ENCODE data around the gene AP3D1. TPM values are rescaled to one million over a fixed set of nuclear protein-coding genes. Genes with fewer than 3 reads are reported as not detected.

The AP3D1 gene
- total RNA-seq, 1 experiment from 2014 or later, result 107 TPM

DNA sequence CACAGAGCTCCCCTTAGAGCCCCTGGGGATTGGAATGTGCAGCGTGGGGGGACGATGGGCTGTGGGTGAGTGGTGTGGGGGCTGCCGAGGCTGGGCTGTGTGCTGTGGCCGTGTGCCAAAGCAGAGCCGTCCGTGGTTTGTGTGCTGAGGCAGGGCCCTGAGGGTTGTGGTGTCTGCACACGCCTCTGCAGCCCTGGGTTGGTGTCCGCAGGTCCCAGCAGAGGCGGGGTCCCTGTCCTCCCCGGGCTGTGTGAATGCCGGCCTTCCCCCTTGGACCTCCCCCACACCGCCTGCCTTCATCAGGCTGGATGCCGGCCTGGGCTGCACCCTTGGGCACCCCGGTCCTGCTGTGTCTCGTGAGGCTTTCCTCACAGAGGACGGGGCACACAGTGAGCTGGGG is 38.5 kb upstream of the AP3D1 start:
- Histone ChIP-seq H3K4me1 (no peaks in the 10 kb centered on the region), H3K27me3 (no peaks in the 10 kb centered on the region), H3K36me3 (peaks cover 31% of the 10 kb centered on the region), H3K4me3 (no peak overlapping the region), H3K27ac (no peak overlapping the region), H3K9me3 (replicated peaks) (no peaks in the 10 kb centered on the region)
- no peak for DNase-seq

DNA sequence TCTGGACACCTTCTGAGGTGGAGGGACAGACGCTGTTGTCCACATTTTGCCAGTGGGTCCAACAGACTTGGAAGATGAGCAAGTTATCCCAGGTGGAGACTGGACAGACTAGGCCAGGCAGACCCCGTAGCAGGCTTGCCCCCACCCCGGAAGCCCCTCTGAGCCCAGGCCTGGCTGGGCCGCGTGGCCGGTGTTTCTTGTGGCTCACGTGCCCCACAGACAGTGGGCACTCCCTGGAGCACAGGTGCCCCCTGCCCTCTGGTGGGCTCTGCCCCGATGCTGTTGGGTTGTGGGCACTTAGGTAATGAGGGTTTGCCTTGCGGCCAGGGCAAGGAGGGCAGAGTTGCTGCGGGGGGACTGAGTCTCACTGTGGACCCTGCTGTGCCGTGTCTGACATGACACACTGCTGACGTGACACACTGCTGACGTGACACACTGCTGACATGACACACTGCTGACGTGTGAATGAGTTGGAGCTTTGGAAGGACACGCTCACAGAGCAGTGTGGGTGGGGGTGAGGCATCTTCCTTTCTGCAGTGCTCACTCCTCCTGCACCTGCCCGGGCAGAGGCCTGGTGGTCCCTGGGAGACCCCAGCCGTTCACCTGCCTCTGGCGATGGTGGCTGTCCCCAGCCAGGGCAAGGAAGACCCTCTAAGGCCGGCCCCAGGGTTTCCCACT is 37.5 kb upstream of the AP3D1 start:
- peaks cover 27% of the 10 kb centered on the region for H3K36me3 ChIP-seq
- H3K27ac ChIP-seq, result no peak overlapping the region
- H3K27me3 ChIP-seq, result no peaks in the 10 kb centered on the region
- no peaks in the 10 kb centered on the region for H3K4me1 ChIP-seq
- H3K9me3 ChIP-seq (replicated peaks), result no peaks in the 10 kb centered on the region
- DNase-seq, result no peak
- no peak overlapping the region for H3K4me3 ChIP-seq

DNA sequence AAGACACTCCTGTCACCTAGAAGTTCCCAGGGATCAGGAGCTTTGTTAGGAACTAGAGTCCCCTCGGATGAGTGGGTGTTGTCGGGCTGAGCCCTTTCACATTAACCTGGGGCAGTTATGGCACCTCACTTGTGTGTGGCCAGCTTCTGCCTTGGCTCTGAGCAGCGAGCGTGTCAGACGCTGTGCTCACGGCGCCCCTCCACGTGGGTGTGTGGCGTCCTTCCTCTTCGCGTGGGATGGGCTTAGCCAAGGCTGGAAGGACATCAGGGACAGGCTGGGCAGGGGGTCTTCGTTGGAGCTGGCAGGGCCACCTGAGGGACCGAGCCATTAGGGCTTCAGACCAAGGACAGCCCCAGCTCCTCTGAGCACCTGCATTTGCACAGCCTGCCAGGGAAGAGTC is 35.8 kb upstream of the AP3D1 start:
- no peaks in the 10 kb centered on the region for H3K27me3 ChIP-seq
- H3K36me3 ChIP-seq, result peaks cover 27% of the 10 kb centered on the region
- H3K27ac ChIP-seq, result no peak overlapping the region
- DNase-seq, result no peak
- H3K4me1 ChIP-seq, result no peaks in the 10 kb centered on the region
- no peak overlapping the region for H3K4me3 ChIP-seq
- H3K9me3 ChIP-seq (replicated peaks), result no peaks in the 10 kb centered on the region

DNA sequence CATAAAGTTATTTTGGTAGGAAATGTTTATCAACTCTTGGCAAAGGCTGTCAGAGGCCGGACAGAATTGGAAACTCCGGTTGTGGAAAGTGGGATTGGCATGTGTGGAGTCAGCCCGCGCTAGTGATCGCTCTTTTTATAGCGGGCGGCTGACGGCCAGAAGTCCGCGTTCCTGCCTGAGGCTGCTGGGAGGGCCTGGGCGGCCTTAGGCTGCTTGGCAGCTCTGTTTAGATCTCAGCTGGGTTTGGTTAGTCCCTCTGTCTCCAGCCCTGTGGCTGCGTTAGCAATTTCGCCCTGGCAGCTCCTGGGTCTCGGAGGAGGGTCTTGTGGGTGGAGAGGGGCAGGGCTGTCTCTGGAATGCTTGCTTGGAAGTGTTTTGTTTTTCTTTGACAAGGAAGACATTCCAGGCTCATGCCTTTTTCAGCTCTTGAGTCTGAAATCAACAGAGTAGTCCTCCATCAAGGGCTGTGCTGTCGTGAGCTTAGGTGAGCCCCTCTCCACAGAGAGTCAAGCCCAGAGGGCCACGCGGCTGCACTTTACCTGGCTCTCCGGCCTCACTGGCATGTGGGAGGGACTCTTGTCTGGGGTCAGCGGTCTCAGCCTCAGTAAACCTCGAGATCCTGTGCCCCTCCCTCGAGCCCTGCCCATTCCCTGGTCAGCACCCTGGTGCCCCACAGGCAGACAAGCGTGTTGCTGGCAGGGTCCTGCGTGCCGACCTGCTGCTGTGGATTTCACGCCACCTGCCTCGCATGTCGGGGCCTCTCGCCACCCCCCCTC is 34.9 kb upstream of the AP3D1 start:
- no peak overlapping the region for H3K4me3 ChIP-seq
- no peak overlapping the region for H3K27ac ChIP-seq
- no peaks in the 10 kb centered on the region for H3K4me1 ChIP-seq
- peaks cover 19% of the 10 kb centered on the region for H3K36me3 ChIP-seq
- H3K9me3 ChIP-seq (replicated peaks), result no peaks in the 10 kb centered on the region
- no peaks in the 10 kb centered on the region for H3K27me3 ChIP-seq
- no peak for DNase-seq

DNA sequence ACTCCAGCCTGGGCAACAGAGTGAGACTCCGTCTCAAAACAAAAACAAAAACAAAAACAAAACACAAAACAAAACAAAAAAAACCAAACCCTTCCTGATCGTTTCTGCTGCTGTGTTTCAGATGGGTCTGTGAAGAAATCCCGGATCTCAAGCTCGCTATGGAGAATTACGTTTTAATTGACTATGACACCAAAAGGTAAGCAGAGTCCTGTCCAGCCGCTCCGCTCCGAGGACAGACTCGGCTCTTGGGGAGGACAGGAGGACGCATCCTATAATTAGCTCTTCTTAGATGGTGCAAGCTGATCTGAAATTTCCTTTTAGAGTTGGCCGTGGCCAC is 34.3 kb upstream of the AP3D1 start:
- Histone ChIP-seq H3K36me3 (peaks cover 16% of the 10 kb centered on the region), H3K4me3 (no peak overlapping the region), H3K27me3 (no peaks in the 10 kb centered on the region), H3K27ac (no peak overlapping the region), H3K4me1 (no peaks in the 10 kb centered on the region), H3K9me3 (replicated peaks) (no peaks in the 10 kb centered on the region)
- DNase-seq, result no peak

DNA sequence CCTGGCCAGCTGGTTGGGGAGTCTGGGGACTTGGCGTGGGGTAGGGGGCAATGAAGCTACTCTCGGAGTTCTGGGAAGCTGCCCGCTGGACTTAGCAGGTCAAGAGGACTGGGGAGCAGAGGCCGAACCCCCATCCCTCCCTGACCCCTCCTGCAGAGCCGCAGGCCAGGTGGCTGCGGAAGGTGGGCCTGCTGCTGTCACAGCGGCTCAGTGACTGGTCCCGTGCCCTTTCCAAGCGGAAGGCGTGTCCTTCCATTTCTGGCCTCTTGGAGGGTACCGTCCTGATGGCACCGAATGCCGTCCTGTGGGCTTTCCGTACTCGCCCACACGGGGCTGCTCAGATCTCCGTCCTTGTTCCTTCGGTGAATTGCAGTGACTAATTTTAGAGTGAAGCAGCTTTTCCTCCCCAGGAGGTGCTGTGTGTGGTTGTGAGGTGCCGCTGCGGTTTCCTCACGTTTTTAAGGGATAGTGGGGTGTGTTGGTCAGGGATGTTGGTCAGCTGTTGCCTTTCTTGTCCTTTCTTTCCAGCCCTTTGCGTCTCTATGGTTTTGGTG is 33.1 kb upstream of the AP3D1 start:
- no peak for DNase-seq
- H3K9me3 ChIP-seq (replicated peaks), result no peaks in the 10 kb centered on the region
- no peaks in the 10 kb centered on the region for H3K4me1 ChIP-seq
- peaks cover 11% of the 10 kb centered on the region for H3K36me3 ChIP-seq
- H3K27ac ChIP-seq, result no peak overlapping the region
- H3K27me3 ChIP-seq, result no peaks in the 10 kb centered on the region
- no peak overlapping the region for H3K4me3 ChIP-seq

DNA sequence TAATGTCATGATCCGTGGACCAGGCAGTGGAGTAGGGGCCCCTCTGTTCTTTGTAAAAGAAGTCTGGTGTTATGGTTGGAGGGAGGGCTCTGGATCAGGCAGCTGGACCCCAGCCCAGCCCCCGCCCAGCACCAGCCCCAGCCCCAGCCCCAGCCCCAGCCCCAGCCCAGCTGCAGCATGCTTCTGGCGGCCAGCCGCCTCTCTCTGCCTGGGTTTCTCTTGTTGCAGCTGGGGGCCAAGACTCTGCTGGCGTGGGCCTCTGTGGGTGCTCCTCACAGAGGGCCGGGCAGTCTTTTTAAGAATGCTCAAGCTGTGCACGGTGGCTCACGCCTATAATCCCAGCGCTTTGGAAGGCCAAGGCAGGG is 30.2 kb upstream of the AP3D1 start:
- H3K27ac ChIP-seq, result no peak overlapping the region

DNA sequence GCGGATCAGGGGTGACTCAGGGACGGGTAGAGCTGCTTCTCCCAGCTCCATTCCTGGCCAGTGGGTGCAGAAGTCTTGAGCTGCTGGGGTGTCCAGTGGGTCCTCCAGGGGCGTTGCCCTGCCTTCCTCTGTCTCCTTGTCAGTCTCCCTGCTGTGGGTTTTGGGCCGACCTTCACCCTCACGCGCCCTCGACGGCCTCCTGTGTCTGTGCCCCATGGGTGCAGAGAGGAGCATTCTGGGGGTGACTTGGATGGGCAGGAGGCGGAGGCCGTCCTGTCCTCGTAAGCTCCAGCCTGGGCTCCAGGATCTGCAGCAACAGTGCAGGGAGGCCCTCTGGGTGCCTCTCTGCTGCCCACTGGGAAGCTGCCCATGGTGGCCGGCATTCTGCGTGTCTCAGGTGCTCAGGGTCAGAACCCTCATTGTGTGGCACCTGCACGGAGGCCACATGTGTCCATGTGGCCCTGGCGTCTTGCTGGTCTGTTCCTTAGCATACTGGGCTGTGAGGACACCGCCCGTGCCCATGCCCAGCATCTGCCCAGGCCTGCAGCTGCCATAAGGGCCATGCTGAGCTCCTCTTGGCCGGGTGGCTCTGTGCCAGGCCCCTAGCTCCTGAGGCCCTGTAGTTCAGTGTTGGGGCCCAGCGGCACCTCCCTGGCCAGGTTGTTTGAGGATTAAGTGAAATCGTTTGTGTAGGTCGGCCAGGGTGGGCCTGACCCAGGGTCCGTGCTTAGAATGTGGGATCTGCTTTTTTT is 29.7 kb upstream of the AP3D1 start:
- peaks cover 7% of the 10 kb centered on the region; the same call in 1 of the 2 replicates for H3K36me3 ChIP-seq
- no peaks in the 10 kb centered on the region for H3K4me1 ChIP-seq
- no peak for DNase-seq
- H3K4me3 ChIP-seq, result no peak overlapping the region
- no peaks in the 10 kb centered on the region for H3K9me3 ChIP-seq (replicated peaks)
- no peaks in the 10 kb centered on the region for H3K27me3 ChIP-seq
- no peak overlapping the region for H3K27ac ChIP-seq

More for the DNA sequence above, 30.2 kb upstream of the AP3D1 start:
- Histone ChIP-seq H3K4me3 (no peak overlapping the region), H3K9me3 (replicated peaks) (no peaks in the 10 kb centered on the region), H3K4me1 (no peaks in the 10 kb centered on the region), H3K36me3 (peaks cover 8% of the 10 kb centered on the region; the same call in 1 of the 2 replicates), H3K27me3 (no peaks in the 10 kb centered on the region)
- DNase-seq, result no peak

DNA sequence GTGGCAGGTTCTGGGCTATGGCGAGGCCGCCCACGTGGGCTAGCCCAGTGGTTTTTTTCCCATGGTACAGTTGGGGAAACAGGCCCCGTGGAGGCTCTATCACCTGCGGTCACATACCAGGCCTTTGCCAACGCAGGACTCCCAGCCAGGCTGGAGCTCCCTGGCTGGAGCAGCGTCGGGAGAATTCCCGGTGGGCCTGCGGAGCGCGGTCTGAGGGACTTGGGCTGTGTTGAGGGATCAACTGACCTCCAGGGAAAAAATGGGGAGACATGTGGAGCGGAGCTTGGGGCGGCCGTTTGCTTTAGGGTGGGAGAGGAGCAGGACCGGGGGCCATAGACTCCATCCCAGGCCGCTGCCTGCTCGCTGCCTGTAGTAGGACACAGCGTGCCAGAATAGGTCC is 28.7 kb upstream of the AP3D1 start:
- H3K4me3 ChIP-seq, result no peak overlapping the region
- H3K4me1 ChIP-seq, result no peaks in the 10 kb centered on the region
- H3K36me3 ChIP-seq, result peaks cover 5% of the 10 kb centered on the region; the same call in 1 of the 2 replicates
- H3K9me3 ChIP-seq (replicated peaks), result no peaks in the 10 kb centered on the region
- no peaks in the 10 kb centered on the region for H3K27me3 ChIP-seq
- no peak overlapping the region for H3K27ac ChIP-seq
- no peak for DNase-seq

DNA sequence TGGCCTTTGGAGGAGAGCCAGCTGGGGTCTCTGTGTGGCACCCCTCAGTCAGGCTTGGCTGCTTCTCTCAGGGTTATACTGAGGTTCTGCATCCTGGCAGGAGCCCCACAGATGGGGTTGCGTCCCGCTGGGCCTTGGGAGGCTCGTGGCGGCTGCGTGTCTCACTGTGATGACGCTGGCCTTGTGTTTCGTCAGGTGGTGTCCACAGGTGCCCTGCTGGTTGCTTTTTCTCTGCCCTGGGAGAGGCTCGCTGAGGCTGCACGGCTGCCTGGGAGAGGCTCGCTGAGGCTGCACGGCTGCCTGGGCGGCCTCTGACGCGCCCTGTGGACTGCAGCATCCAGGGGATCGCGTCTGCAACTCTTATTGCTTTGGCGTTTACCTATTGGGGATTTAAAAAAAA is 27.7 kb upstream of the AP3D1 start:
- H3K36me3 ChIP-seq, result peaks cover 6% of the 10 kb centered on the region
- no peak for DNase-seq
- H3K4me3 ChIP-seq, result no peak overlapping the region
- no peak overlapping the region for H3K27ac ChIP-seq
- H3K27me3 ChIP-seq, result no peaks in the 10 kb centered on the region
- no peaks in the 10 kb centered on the region for H3K9me3 ChIP-seq (replicated peaks)
- H3K4me1 ChIP-seq, result no peaks in the 10 kb centered on the region

DNA sequence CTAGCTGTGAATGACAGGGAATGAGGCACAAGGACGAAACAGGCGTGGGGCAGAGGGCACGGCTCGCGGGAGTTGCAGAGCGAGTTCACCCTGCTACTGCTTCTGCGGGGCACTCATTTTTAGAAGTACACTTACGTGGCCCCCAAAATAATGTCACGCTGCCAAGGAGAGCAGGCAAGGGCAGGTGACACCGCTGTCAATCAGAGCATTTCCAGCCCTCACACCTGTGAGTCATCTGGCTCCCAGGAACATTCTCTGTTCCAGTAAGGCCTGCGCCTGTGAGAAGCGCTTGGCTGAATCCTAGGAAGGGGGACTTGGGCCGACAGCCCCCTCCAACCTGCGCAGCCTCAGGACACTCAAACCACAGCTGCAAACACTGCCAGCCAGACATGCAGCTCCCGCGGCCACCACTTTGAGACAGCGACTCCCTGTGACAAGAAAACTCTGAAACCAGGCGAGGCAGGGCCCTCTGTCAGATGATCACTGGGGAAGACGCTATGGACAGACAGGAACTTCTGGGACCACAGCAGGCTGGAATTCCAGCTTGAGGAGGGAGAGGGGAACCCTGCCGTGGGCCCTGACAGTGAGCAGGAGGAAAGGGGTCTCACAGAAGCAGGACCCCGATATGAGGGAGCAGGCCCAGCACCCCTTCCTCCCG is 25.1 kb upstream of the AP3D1 start:
- no peaks in the 10 kb centered on the region for H3K9me3 ChIP-seq (replicated peaks)
- DNase-seq, result no peak
- no peaks in the 10 kb centered on the region; the same call in 1 of the 2 replicates for H3K4me1 ChIP-seq
- no peaks in the 10 kb centered on the region for H3K27me3 ChIP-seq
- peaks cover 3% of the 10 kb centered on the region; the same call in 1 of the 2 replicates for H3K36me3 ChIP-seq
- no peak overlapping the region for H3K27ac ChIP-seq
- H3K4me3 ChIP-seq, result no peak overlapping the region

DNA sequence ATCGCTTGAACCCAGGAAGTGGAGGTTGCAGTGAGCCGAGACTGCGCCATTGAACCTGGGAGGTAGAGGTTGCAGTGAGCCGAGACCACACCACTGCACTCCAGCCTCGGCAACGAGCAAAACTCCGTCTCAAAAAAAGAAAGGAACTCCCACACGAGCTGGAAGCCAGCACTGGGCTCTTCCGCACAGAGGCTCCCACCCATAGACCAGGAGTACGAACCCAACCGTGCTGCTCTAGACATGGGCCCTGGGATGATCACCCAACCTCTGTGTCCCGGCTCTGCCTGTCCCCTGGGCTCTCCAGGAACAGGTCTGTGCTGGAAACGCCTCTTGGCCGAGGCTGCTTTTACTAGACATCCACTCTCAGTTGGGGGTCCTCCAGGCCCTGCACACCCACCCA is 24.4 kb upstream of the AP3D1 start:
- Histone ChIP-seq H3K4me1 (no peaks in the 10 kb centered on the region; the same call in 1 of the 2 replicates), H3K27ac (no peak overlapping the region), H3K9me3 (replicated peaks) (no peaks in the 10 kb centered on the region), H3K36me3 (peaks cover 3% of the 10 kb centered on the region; the same call in 1 of the 2 replicates), H3K27me3 (no peaks in the 10 kb centered on the region), H3K4me3 (no peak overlapping the region)
- DNase-seq, result no peak

DNA sequence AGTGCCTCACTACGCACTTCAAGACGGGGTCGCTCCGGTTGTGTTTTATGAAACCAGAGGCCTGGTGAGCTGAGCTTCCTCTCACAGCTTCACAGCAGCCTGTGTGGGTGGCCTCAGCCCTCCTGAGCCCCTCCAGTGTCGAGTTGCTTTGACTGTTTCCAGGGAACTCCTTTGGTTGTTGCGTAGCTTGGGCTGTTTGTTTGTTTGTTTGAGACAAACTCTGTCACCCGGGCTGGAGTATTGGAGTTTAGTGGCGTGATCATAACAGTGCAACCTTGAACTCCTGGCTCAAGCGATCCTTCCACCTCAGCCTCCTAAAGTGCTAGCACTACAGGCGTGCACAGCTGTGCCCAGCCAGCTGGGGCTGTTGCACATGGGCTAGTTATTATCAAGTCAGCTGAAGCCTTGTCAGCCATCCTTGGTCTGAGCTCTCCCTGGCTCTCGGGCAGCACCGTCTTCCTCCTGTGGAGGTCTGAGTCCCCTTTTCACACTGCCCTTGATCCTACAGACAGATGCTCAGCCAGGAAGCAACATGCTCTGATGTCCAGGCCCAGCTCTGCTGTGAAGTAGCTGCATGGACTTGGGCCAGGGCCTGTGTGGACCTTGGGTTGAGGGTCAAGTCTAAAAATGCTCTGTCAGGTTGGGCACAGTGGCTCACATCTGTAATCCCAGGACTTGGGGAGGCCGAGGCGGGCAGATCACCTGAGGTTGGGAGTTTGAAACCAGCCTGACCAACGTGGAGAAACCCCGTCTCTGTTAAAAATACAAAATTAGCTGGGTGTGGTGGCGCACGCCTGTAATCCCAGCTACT is 22.6 kb upstream of the AP3D1 start:
- H3K4me1 ChIP-seq, result peaks cover 13% of the 10 kb centered on the region
- no peaks in the 10 kb centered on the region for H3K27me3 ChIP-seq

DNA sequence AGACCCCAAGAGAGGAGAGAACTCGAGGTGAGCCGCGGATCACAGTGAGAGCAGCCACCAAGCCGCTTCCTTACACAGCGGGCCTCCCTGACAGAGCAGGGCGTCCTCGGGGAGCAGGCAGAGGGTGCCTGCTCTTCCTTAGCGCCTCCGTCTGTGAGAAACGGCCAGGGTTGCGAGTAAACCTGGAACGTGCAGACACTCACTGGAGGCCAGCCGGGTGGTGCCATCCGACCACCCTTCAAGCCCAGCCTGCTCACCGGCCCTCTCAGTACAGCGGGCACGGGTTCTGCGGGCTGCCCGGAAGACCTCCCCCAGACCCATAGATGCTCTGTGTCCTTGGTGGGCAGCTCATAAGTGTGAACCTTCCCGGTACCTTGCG is 22.0 kb upstream of the AP3D1 start:
- H3K36me3 ChIP-seq, result peaks cover 3% of the 10 kb centered on the region; the same call in 1 of the 2 replicates
- DNase-seq, result no peak
- no peaks in the 10 kb centered on the region for H3K27me3 ChIP-seq
- H3K27ac ChIP-seq, result no peak overlapping the region
- no peak overlapping the region for H3K4me3 ChIP-seq
- H3K9me3 ChIP-seq (replicated peaks), result no peaks in the 10 kb centered on the region
- peaks cover 18% of the 10 kb centered on the region for H3K4me1 ChIP-seq

More for the DNA sequence above, 22.6 kb upstream of the AP3D1 start:
- Histone ChIP-seq H3K9me3 (replicated peaks) (no peaks in the 10 kb centered on the region), H3K27ac (no peak overlapping the region), H3K36me3 (peaks cover 3% of the 10 kb centered on the region; the same call in 1 of the 2 replicates), H3K4me3 (no peak overlapping the region)
- no peak for DNase-seq

Measured in SJCRH30 (cell line).